Chondrocyte (in vitro differentiated cells): Measurements from ENCODE around the gene RABGAP1L. TPM values are rescaled to one million over a fixed set of nuclear protein-coding genes. Genes with fewer than 3 reads are reported as not detected.
A peak's percentile ranks its signal among the peaks of the same experiment; 100 is the strongest.

Experiments
- DNase-seq: peaks from one replicate; pipeline ENCODE4 v3.0.0; 2021; ENCODE audit warnings: mixed read lengths, low spot score
- H3K27ac Mint-ChIP-seq: one replicate; pipeline ENCODE4 v1.8.0; 2021; ENCODE audit warnings: mild to moderate bottlenecking, moderate library complexity, mixed read lengths; ENCODE audit not compliant: unreplicated experiment
- H3K27me3 Mint-ChIP-seq: 2 replicates; pipeline ENCODE4 v1.8.0; 2021; ENCODE audit warnings: low read depth, mixed read lengths
- H3K36me3 Mint-ChIP-seq: 2 replicates; pipeline ENCODE4 v1.8.0; 2021; ENCODE audit warnings: low read depth, mixed read lengths
- H3K4me1 Mint-ChIP-seq: 2 replicates; pipeline ENCODE4 v1.8.0; 2021; ENCODE audit warnings: low read depth, mild to moderate bottlenecking, mixed read lengths
- H3K4me3 Mint-ChIP-seq: one replicate; pipeline ENCODE4 v1.8.0; 2021; ENCODE audit warnings: mild to moderate bottlenecking, moderate library complexity, mixed read lengths; ENCODE audit not compliant: unreplicated experiment
- H3K9me3 Mint-ChIP-seq: 2 replicates; pipeline ENCODE4 v1.8.0; 2021; ENCODE audit warnings: low read depth, mixed read lengths
- total RNA-seq: library from RNA; stranded (reverse); gene quantifications from 3 replicates; pipeline ENCODE4 v1.2.1, GENCODE V29; 2021
- TF ChIP-seq, protein P1 (sequence below): fragments of 200-600 bp; sonication (generic); IDR thresholded peaks from 2 replicates; pipeline ENCODE4 v1.5.0; 2021; ENCODE audit warnings: antibody characterized with exemption, mild to moderate bottlenecking, moderate library complexity

RABGAP1L gene
- total RNA-seq, 1 donor from 2014 or later, result 27.1 TPM

GRCh38 chr1:174768516-174768915 is 609.2 kb downstream of the RABGAP1L start:
- Mint-ChIP-seq H3K36me3 (no peaks in the 10 kb centered on the region), H3K27ac (no peak overlapping the region), H3K4me3 (no peak overlapping the region), H3K27me3 (no peaks in the 10 kb centered on the region), H3K9me3 (no peaks in the 10 kb centered on the region), H3K4me1 (no peaks in the 10 kb centered on the region)
- DNase-seq, result no peak
- TF ChIP-seq, protein P1, sequence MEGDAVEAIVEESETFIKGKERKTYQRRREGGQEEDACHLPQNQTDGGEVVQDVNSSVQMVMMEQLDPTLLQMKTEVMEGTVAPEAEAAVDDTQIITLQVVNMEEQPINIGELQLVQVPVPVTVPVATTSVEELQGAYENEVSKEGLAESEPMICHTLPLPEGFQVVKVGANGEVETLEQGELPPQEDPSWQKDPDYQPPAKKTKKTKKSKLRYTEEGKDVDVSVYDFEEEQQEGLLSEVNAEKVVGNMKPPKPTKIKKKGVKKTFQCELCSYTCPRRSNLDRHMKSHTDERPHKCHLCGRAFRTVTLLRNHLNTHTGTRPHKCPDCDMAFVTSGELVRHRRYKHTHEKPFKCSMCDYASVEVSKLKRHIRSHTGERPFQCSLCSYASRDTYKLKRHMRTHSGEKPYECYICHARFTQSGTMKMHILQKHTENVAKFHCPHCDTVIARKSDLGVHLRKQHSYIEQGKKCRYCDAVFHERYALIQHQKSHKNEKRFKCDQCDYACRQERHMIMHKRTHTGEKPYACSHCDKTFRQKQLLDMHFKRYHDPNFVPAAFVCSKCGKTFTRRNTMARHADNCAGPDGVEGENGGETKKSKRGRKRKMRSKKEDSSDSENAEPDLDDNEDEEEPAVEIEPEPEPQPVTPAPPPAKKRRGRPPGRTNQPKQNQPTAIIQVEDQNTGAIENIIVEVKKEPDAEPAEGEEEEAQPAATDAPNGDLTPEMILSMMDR, result no peak

GRCh38 chr1:174768949-174769348 is 609.6 kb downstream of the RABGAP1L start:
- TF ChIP-seq, protein P1, result no peak
- H3K27me3 Mint-ChIP-seq, result no peaks in the 10 kb centered on the region

GRCh38 chr1:174769961-174770549 is 610.7 kb downstream of the RABGAP1L start:
- Mint-ChIP-seq H3K27ac (peak overlapping the region; percentile 2), H3K27me3 (no peaks in the 10 kb centered on the region), H3K4me3 (no peak overlapping the region), H3K36me3 (no peaks in the 10 kb centered on the region), H3K4me1 (no peaks in the 10 kb centered on the region), H3K9me3 (no peaks in the 10 kb centered on the region)
- TF ChIP-seq, protein P1, result peak; percentile 94
- no peak for DNase-seq

More at GRCh38 chr1:174768949-174769348, 609.6 kb downstream of the RABGAP1L start:
- H3K4me1 Mint-ChIP-seq, result no peaks in the 10 kb centered on the region
- DNase-seq, result no peak
- no peaks in the 10 kb centered on the region for H3K9me3 Mint-ChIP-seq
- H3K4me3 Mint-ChIP-seq, result no peak overlapping the region
- H3K36me3 Mint-ChIP-seq, result no peaks in the 10 kb centered on the region
- no peak overlapping the region for H3K27ac Mint-ChIP-seq

DNA sequence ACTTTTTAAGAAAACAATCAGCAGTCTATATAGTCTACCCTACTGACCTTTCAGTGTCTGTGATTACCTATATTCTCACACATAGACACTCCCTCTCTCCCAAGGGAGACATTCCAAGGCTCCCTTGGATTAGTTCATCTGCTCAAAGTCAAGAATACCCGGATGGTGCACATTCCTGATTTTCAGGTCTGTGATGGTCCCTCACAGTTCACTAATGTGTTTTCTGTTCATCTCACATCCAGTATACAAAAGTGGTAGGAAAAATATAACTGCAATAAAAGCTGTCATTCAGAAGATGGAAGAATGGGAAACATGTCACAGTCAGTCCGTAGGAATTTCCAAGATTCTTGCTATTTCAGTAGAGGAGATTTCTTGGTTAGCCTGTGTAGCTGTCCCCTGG is 616.3 kb downstream of the RABGAP1L start:
- H3K27ac Mint-ChIP-seq, result no peak overlapping the region
- TF ChIP-seq, protein P1, result no peak

GRCh38 chr1:174777262-174777661 is 617.9 kb downstream of the RABGAP1L start:
- no peak overlapping the region for H3K4me3 Mint-ChIP-seq
- TF ChIP-seq, protein P1, result no peak
- no peak for DNase-seq
- no peaks in the 10 kb centered on the region for H3K27me3 Mint-ChIP-seq
- peaks cover 6% of the 10 kb centered on the region for H3K4me1 Mint-ChIP-seq
- H3K36me3 Mint-ChIP-seq, result no peaks in the 10 kb centered on the region
- H3K9me3 Mint-ChIP-seq, result peaks cover 8% of the 10 kb centered on the region
- no peak overlapping the region for H3K27ac Mint-ChIP-seq

More for the DNA sequence above, 616.3 kb downstream of the RABGAP1L start:
- Mint-ChIP-seq H3K4me1 (peaks cover 6% of the 10 kb centered on the region), H3K27me3 (no peaks in the 10 kb centered on the region), H3K9me3 (peaks cover 4% of the 10 kb centered on the region), H3K4me3 (no peak overlapping the region), H3K36me3 (no peaks in the 10 kb centered on the region)
- DNase-seq, result no peak
